Astrocyte (in vitro differentiated cells and primary cell): ENCODE measurements around the gene NPLOC4.

Experiments used
- CTCF ChIP-seq: IDR thresholded peaks from 2 replicates; pipeline ENCODE4 v1.5.1; 2011; ENCODE audit warnings: low read depth, mild to moderate bottlenecking, inconsistent platforms, low read length, moderate library complexity; ENCODE audit not compliant: insufficient read depth
- EZH2 ChIP-seq: IDR thresholded peaks from 2 replicates; pipeline ENCODE4 v1.6.1; 2012; ENCODE audit warnings: mild to moderate bottlenecking, low read length, inconsistent platforms; ENCODE audit not compliant: insufficient read depth

- TF ChIP-seq EZH2 = no peak
- no peak for TF ChIP-seq CTCF
These were observed 62.3 kb downstream of the NPLOC4 start for GRCh38 chr17:81574643-81574956.
